SK-N-SH (cell line): ENCODE data around the gene KRTAP3-1. TPM values are rescaled to one million over a fixed set of nuclear protein-coding genes. Genes with fewer than 3 reads are reported as not detected.

Source experiments
- CTCF ChIA-PET: fragments of 300-600, 350-600 bp; formaldehyde crosslinking; extraction: SDS; loops from one replicate; lab custom pipeline; 2021; lab: Yijun Ruan, JAX
- POLR2A ChIA-PET: fragments of 350-600 bp; sonication (Branson Sonifier 250); formaldehyde crosslinking; extraction: SDS; loops from one replicate; lab custom pipeline; 2020; ENCODE audit warnings: antibody characterized with exemption, inconsistent platforms; lab: Yijun Ruan, JAX
- DNase-seq: peaks from one replicate; pipeline ENCODE4 v3.0.0; 2012
- H2AFZ ChIP-seq: fragments of 200-600 bp; sonication (generic); 2 replicates; pipeline ENCODE4 v1.8.1; 2016; ENCODE audit warnings: antibody characterized with exemption, mild to moderate bottlenecking, low read depth
- H3F3A ChIP-seq: fragments of 200-600 bp; sonication (generic); replicated peaks from 2 replicates; pipeline ENCODE3; 2016; ENCODE audit warnings: antibody characterized with exemption, mild to moderate bottlenecking; ENCODE audit not compliant: insufficient read depth
- H3K27ac ChIP-seq, 2 experiments: fragments of 200-500 bp in 1 of 2; fragments of 200-600 bp in 1 of 2; sonication (Bioruptor generic) in 1 of 2; sonication (generic), shearing (Covaris generic) in 1 of 2; 2 replicates each; pipeline versions ENCODE4 v1.5.1 to v1.6.1; 2014 to 2016; ENCODE audit warnings: low read depth in 2 of 2, inconsistent platforms in 1 of 2, low read length in 1 of 2, mild to moderate bottlenecking in 1 of 2, mixed read lengths in 1 of 2
- H3K27me3 ChIP-seq: fragments of 200-600 bp; sonication (generic), shearing (Covaris generic); 2 replicates; pipeline ENCODE4 v1.6.1; 2016; ENCODE audit warnings: mixed run types; ENCODE audit not compliant: insufficient read depth
- H3K36me3 ChIP-seq, 2 experiments: fragments of 200-500 bp in 1 of 2; fragments of 200-600 bp in 1 of 2; sonication (Bioruptor generic) in 1 of 2; sonication (generic) in 1 of 2; replicated peaks in 1 of 2; 2 replicates each; pipeline versions ENCODE3 to v1.5.1; 2014 to 2016; ENCODE audit warnings: low read length in 1 of 2, mild to moderate bottlenecking in 1 of 2; ENCODE audit not compliant: insufficient read depth in 2 of 2, control insufficient read depth in 1 of 2
- H3K4me1 ChIP-seq, 2 experiments: fragments of 200-500 bp in 1 of 2; fragments of 200-600 bp in 1 of 2; sonication (Bioruptor generic) in 1 of 2; sonication (generic), shearing (Covaris generic) in 1 of 2; 2 replicates each; pipeline versions ENCODE4 v1.5.1 to v1.6.1; 2014 to 2016; ENCODE audit warnings: low read depth in 1 of 2, low read length in 1 of 2, mixed run types in 1 of 2; ENCODE audit not compliant: insufficient read depth in 2 of 2, control insufficient read depth in 1 of 2
- H3K4me2 ChIP-seq: fragments of 200-600 bp; sonication (generic), shearing (Covaris generic); 2 replicates; pipeline ENCODE4 v1.6.1; 2017; ENCODE audit warnings: mixed run types
- H3K4me3 ChIP-seq, 2 experiments: fragments of 200-500 bp in 1 of 2; fragments of 200-600 bp in 1 of 2; sonication (Bioruptor generic) in 1 of 2; sonication (generic), shearing (Covaris generic) in 1 of 2; 2 replicates each; pipeline versions ENCODE4 v1.5.1 to v1.8.1; 2014 to 2016; ENCODE audit warnings: low read depth in 2 of 2, inconsistent platforms in 1 of 2, low read length in 1 of 2, mild to moderate bottlenecking in 1 of 2, mixed read lengths in 1 of 2, moderate library complexity in 1 of 2
- H3K79me2 ChIP-seq: fragments of 200-600 bp; sonication (generic); 2 replicates; pipeline ENCODE4 v1.8.1; 2017; ENCODE audit warnings: mild to moderate bottlenecking; ENCODE audit not compliant: insufficient read depth
- H3K9ac ChIP-seq: fragments of 200-600 bp; sonication (generic); 2 replicates; pipeline ENCODE4 v1.6.1; 2017; ENCODE audit warnings: mixed run types
- H3K9me2 ChIP-seq: fragments of 200-600 bp; sonication (generic); 2 replicates; pipeline ENCODE4 v1.6.1; 2017; ENCODE audit warnings: mixed run types
- H3K9me3 ChIP-seq: fragments of 200-600 bp; sonication (generic); 2 replicates; pipeline ENCODE4 v1.6.1; 2017; ENCODE audit warnings: mixed run types, mild to moderate bottlenecking, moderate library complexity
- H4K20me1 ChIP-seq: fragments of 200-600 bp; sonication (generic); 2 replicates; pipeline ENCODE4 v1.6.1; 2017; ENCODE audit warnings: mild to moderate bottlenecking, mixed run types; ENCODE audit not compliant: insufficient read depth
- CHD2 ChIP-seq: fragments of 150-350 bp; IDR thresholded peaks from 2 replicates; pipeline ENCODE4 v1.6.1; 2018; ENCODE audit warnings: low read length; ENCODE audit not compliant: partially characterized antibody
- CTCF ChIP-seq: fragments of 200-600 bp; sonication (generic); IDR thresholded peaks from 2 replicates; pipeline ENCODE4 v1.6.1; 2017; ENCODE audit warnings: antibody characterized with exemption, mild to moderate bottlenecking, moderate library complexity
- EP300 ChIP-seq, 2 experiments: IDR thresholded peaks; 2 replicates each; pipeline versions ENCODE4 v1.4.0 to v1.6.1; 2012; ENCODE audit warnings: borderline replicate concordance in 1 of 2, low read depth in 1 of 2, low read length in 1 of 2
- EZH2phosphoT487 ChIP-seq: fragments of 200-600 bp; sonication (generic); IDR thresholded peaks from 2 replicates; pipeline ENCODE4 v1.6.1; 2017; ENCODE audit warnings: low read depth, mixed run types, mild to moderate bottlenecking, antibody characterized with exemption, moderate library complexity, borderline replicate concordance
- FOXJ3 ChIP-seq: sonication (generic); formaldehyde crosslinking; IDR thresholded peaks from 2 replicates; pipeline ENCODE4 v1.5.1; 2020; ENCODE audit warnings: mild to moderate bottlenecking, missing genetic modification reagents
- FOXM1 ChIP-seq: IDR thresholded peaks from 2 replicates; pipeline ENCODE4 v1.4.0; 2012; ENCODE audit warnings: low read depth, mild to moderate bottlenecking
- GATA2 ChIP-seq: sonication (generic); formaldehyde crosslinking; IDR thresholded peaks from 2 replicates; pipeline ENCODE4 v1.5.0; 2020; ENCODE audit warnings: mild to moderate bottlenecking, missing genetic modification reagents
- JUND ChIP-seq: IDR thresholded peaks from 2 replicates; pipeline ENCODE4 v1.4.0; 2012
- MAX ChIP-seq: IDR thresholded peaks from 2 replicates; pipeline ENCODE4 v1.4.0; 2012; ENCODE audit warnings: low read depth
- MEF2A ChIP-seq: IDR thresholded peaks from 2 replicates; pipeline ENCODE4 v1.4.0; 2012; ENCODE audit warnings: low read depth, borderline replicate concordance
- NFIC ChIP-seq: IDR thresholded peaks from 2 replicates; pipeline ENCODE4 v1.4.0; 2012; ENCODE audit warnings: borderline replicate concordance
- RAD21 ChIP-seq: IDR thresholded peaks from 2 replicates; pipeline ENCODE4 v1.6.1; 2012; ENCODE audit warnings: mild to moderate bottlenecking, low read length
- RCOR1 ChIP-seq: fragments of 150-350 bp; IDR thresholded peaks from 2 replicates; pipeline ENCODE4 v1.6.1; 2017; ENCODE audit warnings: antibody characterized with exemption, low read length
- RXRA ChIP-seq: IDR thresholded peaks from 2 replicates; pipeline ENCODE4 v1.4.0; 2012; ENCODE audit warnings: low read depth, mild to moderate bottlenecking, borderline replicate concordance
- TAF1 ChIP-seq: IDR thresholded peaks from 2 replicates; pipeline ENCODE4 v1.6.1; 2012; ENCODE audit warnings: low read depth, mild to moderate bottlenecking, low read length, moderate library complexity, borderline replicate concordance
- TCF12 ChIP-seq: IDR thresholded peaks from 2 replicates; pipeline ENCODE4 v1.4.0; 2012
- TEAD4 ChIP-seq: IDR thresholded peaks from 2 replicates; pipeline ENCODE4 v1.4.0; 2012; ENCODE audit warnings: mild to moderate bottlenecking, borderline replicate concordance; ENCODE audit not compliant: insufficient read depth
- USF1 ChIP-seq: IDR thresholded peaks from 2 replicates; pipeline ENCODE4 v1.4.0; 2012; ENCODE audit warnings: low read depth, borderline replicate concordance
- WGBS: methylation state at CpG from one replicate; pipeline ENCODE4 v1.1.6; 2017; ENCODE audit warnings: low lambda C conversion rate; 5-methylcytosine and 5-hydroxymethylcytosine counted together
- polyA plus RNA-seq, 3 experiments: library from polyadenylated mRNA; depleted of rRNA; stranded (reverse); fragments of >200 nt; gene quantifications; 2 replicates each; pipeline ENCODE4 v1.2.3, GENCODE V29; 2012
- TF ChIP-seq, protein P1 (sequence below): IDR thresholded peaks from 2 replicates; pipeline ENCODE4; 2012

The KRTAP3-1 gene
- polyA plus RNA-seq, 1 of the 3 experiments (the other 2 are of a cell fraction): not detected

GRCh38 chr17:40961591-40961990 lies 47.3 kb downstream of the KRTAP3-1 start:
- Histone ChIP-seq H3K79me2 (no peaks in the 10 kb centered on the region), H3K4me3 (no peak overlapping the region), H4K20me1 (no peaks in the 10 kb centered on the region), H3K9me3 (no peaks in the 10 kb centered on the region), H3K27ac (no peak overlapping the region), H3K9me2 (no peaks in the 10 kb centered on the region), H3K4me2 (no peak overlapping the region), H3K9ac (no peak overlapping the region), H2AFZ (no peak overlapping the region), H3K27me3 (no peaks in the 10 kb centered on the region), H3K4me1 (peaks cover 0 to 5% of the 10 kb centered on the region in 2 experiments; a peak in 1 of 4 replicates), H3F3A (no peaks in the 10 kb centered on the region), H3K36me3 (no peaks in the 10 kb centered on the region)
- WGBS: 11% methylated on average over 1 of the region's 1 CpG
- CTCF ChIA-PET: interaction anchor here (1.3 kb wide), 1 partner anchor 587 kb away, joined by 5 read pairs; no protein-coding TSS in a partner anchor
- DNase-seq: no peak
- TF ChIP-seq CTCF (no peak), GATA2 (CRISPR knock-in tag) (no peak), EP300 (IDR thresholded peaks at IDR 0.05; ENCODE audit: borderline replicate concordance in 1 of 2, low read depth in 1 of 2, low read length in 1 of 2) (no peak), RAD21 (no peak), MEF2A (no peak), TEAD4 (no peak), EZH2phosphoT487 (no peak), NFIC (no peak), CHD2 (no peak), TCF12 (no peak), FOXM1 (no peak), RCOR1 (no peak), TAF1 (no peak), JUND (no peak), USF1 (no peak), RXRA (no peak), FOXJ3 (CRISPR knock-in tag) (no peak), MAX (no peak)
- TF ChIP-seq, protein P1, sequence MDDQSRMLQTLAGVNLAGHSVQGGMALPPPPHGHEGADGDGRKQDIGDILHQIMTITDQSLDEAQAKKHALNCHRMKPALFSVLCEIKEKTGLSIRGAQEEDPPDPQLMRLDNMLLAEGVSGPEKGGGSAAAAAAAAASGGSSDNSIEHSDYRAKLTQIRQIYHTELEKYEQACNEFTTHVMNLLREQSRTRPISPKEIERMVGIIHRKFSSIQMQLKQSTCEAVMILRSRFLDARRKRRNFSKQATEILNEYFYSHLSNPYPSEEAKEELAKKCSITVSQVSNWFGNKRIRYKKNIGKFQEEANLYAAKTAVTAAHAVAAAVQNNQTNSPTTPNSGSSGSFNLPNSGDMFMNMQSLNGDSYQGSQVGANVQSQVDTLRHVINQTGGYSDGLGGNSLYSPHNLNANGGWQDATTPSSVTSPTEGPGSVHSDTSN: no peak
- TF ChIP-seq, all 33 proteins: peak for 0
- POLR2A ChIA-PET: no interaction called here
